GM23248 (cell line): ENCODE measurements around the gene TGM6.

Experiments used
- EZH2 ChIP-seq: fragments of 200-600 bp; sonication (generic); IDR thresholded peaks from 2 replicates; pipeline ENCODE4 v1.6.1; 2018; ENCODE audit warnings: antibody characterized with exemption, mild to moderate bottlenecking; ENCODE audit not compliant: insufficient read depth, poor library complexity, severe bottlenecking
- EZH2phosphoT487 ChIP-seq: fragments of 200-600 bp; sonication (generic); IDR thresholded peaks from 2 replicates; pipeline ENCODE4 v1.6.1; 2018; ENCODE audit warnings: antibody characterized with exemption, moderate library complexity, mild to moderate bottlenecking, low read depth; ENCODE audit not compliant: insufficient read depth

DNA sequence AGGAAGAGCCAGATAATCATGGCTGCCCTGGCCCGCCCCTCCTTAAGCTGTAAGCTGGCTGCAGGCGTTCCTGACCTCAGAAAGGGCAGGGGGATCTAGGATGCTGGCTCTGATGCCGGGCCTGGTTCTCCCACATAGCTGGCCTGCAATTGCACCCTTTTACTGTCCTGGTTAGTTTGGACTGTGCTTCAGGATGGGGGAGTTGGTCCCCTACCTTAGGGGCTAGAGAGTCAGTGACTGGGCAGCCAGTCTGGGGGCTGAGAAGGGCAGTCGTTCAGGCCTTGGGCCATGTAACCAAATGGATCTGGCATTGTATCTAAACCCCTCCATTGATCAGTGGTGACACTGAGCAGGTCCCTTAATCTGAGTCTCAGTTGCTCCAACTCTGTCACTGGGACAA lies 44.2 kb upstream of the TGM6 start:
- TF ChIP-seq EZH2phosphoT487 (no peak), EZH2 (no peak)
